ENCODE data around the gene RIBC2.
"Not testable (repeated sequence)": the region's sequence is repeated elsewhere in the genome, so short reads cannot be mapped to it uniquely, and the experiment has no call there.

Gene RIBC2

DNA sequence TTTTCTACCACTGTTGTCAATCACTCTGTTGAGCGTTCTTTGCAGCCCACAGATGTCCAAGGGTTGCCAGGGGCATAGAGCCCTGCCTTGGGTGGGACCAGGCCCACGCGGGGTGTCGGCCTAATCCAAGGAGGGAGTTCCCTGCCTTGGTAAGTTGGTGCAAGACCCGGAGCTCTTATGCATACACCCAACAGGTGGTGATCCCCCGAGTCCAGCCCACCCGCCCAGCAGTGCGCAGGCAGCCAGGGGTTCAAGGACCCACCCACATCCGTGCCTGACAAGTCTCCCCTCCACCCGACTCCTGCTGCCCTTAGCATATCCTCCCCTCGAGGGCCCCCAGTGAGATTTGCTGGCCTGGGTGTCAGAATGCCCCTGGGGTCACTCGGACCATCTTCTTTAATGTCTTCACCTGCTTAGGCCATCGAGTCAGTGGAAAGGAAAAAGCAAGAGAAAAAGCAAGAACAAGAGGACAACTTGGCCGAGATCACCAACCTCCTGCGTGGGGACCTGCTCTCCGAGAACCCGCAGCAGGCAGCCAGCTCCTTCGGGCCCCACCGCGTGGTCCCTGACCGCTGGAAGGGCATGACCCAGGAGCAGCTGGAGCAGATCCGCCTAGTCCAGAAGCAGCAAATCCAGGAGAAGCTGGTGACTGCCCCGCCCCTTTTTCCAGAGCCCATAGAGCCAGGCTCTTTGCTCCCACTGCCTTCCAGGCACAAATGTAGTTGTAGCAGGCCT, 12.2 kb downstream of the RIBC2 start:
- DNase-seq = no peak

DNA sequence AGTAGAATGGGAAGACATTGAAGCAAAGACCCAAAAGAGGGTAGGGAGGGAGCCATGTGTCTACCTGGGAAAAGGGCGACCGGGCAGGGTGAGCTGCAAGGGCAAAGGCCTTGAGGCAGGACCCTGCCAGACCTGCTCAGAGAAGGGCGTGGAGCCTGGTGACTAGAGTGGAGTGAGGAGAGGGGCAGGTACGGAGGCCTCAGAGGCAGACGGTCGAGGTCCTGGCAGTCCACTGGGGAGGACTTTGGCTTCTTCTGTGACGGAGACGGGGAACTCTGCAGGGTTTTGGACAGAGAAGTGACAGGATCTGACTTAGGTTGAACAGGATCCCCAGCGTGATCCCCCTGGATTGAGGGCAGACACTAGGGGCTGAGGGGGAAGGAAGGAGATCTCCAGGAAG, 12.9 kb downstream of the RIBC2 start:
- DNase-seq = no peak

DNA sequence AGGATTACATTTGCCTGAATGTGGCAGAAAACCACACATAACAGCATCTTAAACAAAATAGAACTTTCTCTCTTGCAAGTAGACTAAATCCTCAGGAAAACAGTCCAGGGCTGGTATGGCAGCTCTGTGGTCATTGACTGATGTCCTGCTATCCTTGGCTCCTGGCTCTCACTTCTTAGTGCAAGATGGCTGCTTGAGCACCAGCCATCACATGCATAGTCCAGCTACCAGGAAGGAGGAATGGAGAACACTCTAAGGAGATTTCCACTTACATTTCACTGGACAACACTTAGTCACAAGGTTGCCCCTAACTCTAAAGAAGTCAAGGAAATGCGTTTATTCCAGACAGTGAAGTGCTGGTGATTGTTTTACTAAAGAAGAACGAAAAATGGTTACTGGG, 13.6 kb downstream of the RIBC2 start:
- no peak for DNase-seq

DNA sequence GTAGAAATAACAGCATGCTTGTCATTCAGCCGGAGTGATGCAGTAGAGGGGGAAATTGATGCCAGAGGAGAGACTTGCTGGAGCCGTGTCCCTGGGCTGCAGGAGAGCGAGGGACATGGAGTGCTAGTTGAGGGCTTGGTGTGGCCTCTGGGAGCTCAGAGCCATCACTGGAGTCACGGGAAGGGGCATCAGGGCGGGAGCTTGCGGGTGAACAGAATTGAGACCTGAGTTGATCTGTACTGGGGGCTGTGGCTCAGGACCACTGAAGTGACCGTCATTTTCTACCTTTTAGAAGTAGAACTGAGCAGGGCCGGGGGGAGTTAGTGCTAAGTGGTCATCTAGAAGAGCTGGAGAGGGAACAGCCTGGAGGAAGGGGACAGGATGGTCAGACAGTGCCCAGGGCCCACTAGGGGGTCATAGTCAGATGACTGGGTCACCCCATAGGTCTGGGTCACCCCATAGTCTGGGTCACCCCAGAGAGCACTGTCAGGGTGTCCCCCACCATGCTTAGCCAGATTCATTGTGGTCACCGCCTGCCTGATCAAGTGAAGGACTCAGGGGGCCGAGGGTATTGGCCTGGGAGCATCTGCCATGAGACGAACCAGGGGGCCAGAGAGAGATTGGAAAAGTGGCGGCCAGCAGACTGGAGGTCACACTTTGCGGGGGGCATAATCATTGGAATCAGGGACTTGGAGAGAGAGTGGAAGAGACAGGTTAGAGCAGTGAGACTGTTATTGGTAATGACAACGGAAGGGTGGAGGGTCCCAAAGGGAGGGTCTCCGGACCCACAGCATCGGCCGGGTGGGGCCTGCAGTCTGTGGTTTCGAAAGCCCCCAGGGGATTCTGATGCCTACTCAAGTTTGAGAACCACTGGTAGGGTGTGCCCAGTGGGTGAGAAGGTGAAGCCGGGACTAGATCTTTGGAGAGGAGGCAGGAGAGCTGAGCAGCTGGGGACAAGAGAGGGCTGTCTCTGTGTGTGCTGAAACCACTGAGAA, 15.2 kb downstream of the RIBC2 start:
- DNase-seq = no peak

DNA sequence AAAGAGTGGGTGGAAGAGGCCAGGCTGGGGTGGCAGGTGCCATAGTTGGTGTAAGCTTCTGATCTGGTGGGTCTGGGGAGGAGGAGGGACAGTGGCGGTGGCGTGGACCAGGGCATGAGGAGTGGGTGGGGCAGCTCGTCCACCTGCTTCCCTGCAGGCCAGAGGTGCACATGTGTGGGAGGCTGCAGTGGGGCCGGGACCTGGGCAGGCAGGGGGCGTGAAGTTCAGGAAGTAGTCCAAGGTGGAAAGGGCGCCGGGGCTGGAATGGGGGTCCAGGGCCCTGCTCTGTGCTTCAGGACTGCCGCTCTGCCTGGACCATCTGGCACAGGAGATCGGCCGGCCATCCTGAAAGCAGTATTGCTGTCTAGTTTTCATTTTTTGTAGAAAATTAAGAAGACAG, 15.9 kb downstream of the RIBC2 start:
- DNase-seq = no peak

DNA sequence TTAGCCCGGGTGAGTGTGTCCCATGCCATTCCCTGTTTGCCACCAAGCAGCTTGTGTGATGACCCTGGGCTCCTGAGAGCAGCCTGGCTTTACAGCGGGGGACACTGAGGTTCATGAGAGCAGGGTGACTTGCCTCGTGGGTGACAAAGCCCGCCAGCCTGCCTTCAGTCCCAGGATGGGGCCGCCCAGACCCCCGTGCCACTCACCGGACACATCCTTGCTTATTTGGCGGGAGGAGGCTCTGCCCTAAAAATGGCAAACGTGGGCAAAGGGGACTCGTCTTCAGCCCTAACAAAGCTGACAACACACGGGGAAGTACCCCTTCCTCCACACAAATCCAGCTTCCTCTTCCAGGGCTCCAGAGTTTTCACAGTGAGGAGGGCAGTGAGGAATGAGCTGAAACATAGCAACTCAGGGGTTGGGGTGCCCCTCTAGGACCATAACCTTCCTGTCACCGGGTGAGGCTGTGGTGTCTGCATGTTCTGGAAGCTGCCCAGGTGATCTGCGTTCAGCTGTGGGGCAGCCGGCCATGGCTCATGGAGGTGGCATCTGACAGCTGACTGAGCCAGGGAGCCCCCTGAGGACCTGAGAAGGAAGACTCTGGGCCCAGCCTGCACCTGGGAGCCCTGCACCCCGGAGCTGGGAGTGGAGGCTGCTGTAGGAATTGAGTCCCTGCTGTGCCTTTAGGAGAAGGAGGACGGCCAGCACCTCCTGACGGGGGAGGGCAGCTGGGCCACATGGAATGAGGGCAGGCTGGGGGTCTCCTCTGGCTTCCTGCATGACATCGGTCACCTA, 16.7 kb downstream of the RIBC2 start:
- no peak for DNase-seq

DNA sequence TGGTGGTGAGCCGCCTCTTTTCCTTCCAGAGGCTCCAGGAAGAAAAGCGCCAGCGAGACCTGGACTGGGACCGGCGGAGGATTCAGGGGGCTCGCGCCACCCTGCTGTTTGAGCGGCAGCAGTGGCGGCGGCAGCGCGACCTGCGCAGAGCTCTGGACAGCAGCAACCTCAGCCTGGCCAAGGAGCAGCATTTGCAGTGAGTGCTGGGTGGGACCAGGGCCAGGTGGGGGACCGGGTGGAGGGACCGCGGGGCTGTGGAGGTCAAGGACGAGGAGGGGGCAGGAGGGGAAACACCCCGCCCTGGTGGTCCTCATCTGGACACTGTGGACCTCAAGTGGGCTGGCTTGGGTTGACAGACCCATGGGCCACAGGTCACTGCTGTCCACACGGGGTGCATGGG, 17.4 kb downstream of the RIBC2 start:
- no peak for DNase-seq

DNA sequence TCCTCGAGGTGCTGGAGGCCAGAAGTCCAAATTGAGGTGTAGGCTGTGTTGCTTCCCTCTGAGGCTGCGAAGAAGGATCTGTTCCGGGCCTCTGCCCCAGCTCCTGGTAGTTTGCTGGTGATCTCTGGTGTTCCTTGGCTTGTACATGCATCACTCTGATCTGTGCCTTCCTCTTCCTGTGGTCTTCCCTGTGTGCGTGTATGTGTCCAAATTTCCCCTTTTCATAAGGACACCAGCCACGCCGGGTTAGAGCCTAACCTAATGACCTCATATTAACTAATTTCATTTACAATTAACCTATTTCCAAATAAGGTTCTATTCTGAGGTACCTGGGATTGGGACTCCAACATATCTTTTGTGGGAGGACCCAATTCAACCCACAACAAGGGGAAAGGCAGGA, 21.5 kb downstream of the RIBC2 start:
- DNase-seq = no peak

DNA sequence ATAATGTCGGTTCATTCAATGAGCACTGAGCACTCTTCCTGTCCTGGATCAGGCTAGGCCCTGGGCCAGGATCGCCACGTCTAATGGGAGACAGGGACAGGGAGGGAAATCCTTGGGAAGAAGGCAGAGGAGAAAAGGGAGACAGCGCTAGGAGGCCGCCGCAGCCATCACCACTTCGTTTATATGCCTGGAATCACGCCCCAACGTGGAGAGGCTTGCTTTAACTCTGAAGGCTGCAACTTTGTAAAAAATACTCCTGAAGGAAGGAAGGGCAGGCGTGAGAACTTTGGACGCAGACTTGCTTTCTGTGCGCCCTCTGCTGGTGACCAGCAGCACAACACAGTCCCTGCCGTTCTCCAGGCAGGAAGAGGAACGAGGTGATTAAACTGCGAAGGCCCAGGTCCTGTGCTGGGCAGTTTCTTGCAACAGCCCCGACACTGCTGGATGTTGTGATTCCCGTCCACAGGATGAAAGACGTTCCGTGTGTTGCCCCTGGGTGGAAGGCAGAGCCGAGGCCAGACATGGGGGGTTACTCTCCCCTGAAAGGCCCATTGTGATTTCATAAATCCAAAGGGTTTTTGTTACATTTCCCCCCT, 22.1 kb downstream of the RIBC2 start:
- peak; percentile 86 for DNase-seq

DNA sequence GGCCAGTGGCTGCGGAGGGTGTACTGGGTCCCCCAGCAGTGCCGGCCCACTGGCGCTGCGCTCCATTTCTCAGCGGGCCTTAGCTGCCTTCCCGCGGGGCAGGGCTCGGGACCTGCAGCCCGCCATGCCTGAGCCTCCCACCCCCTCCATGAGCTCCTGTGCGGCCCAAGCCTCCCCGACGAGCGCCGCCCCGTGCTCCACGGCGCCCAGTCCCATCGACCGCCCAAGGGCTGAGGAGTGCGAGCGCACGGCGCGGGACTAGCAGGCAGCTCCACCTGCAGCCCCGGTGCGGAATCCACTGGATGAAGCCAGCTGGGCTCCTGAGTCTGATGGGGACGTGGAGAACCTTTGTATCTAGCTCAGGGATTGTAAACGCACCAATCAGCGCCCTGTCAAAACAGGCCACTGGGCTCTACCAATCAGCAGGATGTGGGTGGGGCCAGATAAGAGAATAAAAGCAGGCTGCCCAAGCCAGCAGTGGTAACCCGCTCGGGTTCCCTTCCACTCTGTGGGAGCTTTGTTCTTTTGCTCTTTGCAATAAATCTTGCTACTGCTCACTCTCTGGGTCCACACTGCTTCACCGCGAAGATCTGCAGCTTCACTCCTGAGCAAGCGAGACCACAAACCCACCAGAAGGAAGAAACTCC, 23.5 kb downstream of the RIBC2 start:
- not testable (repeated sequence) for DNase-seq

DNA sequence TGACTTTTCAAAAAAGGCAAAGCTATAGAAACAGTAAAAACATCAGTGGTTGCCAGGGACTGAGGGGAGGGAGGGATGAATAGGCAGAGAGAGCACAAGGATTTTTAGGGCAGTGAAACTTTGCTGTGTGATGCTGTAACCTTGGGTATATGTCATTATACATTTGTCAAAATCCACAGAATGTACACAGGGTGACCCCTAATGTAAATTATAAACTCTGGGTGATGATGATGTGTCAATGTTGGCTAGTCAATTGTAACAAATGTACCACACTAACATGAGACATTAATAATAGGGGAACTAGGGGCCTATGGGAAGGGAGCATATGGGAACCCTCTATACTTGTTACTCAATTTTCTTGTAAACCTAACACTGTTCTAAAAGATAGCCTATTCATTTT, 24.8 kb downstream of the RIBC2 start:
- no peak for DNase-seq

DNA sequence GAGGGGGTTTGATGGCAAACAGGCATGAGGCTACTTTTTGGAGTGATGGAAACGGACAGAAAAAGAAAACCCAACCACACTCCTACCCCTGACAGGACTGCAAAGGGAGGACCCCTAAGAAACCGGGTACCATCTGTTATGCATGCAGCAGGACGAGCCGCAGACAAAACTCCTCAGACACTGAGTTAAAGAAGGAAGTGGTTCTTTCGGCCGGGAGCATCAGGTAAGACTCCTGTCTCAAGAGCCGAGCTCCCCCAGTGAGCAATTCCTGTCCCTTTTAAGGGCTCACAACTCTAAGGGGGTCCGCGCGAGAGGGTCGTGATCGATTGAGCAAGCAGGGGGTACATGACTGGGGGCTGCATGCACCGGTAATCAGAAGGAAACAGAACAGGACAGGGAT, 27.2 kb downstream of the RIBC2 start:
- not testable (repeated sequence) for DNase-seq

DNA sequence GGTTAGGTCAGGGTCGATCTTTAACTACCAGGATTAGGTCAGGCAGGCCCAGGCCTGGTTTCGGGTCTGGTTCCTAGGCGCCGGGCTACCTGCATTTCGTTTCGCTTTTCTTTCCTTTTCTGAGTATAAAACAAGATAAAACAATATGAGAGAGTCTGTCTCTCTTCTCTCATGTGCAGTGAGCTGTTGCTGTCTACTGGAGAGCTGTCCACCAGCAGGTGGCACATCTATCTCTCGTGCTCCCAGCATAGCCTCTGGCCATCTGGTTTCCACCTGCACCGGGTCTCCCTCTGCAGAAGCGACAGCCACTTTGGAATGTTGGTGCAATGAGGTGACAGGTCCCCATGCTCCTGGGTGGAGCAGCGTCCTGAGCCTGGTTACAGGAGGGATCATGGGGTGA, 27.6 kb downstream of the RIBC2 start:
- peak; percentile 47 for DNase-seq

DNA sequence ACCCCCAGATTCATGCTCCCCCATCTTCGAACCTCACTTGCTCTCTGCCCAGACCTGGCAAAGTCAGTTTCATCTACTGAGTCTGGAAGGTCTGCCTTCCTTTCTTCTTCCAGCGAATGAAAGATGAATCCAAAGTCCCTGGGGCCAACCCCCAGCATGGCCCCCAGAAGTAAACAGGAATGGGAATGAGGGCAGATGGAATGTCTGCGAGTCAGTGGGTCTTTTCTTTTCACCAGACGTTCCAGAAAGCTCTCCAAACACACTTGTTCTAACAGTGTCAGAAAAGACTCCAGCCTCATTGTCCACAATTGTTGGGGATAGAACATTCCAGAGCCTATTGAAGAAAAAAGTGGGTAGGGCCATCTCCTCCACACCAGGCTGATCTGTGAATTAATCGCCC, 28.6 kb downstream of the RIBC2 start:
- no peak for DNase-seq

DNA sequence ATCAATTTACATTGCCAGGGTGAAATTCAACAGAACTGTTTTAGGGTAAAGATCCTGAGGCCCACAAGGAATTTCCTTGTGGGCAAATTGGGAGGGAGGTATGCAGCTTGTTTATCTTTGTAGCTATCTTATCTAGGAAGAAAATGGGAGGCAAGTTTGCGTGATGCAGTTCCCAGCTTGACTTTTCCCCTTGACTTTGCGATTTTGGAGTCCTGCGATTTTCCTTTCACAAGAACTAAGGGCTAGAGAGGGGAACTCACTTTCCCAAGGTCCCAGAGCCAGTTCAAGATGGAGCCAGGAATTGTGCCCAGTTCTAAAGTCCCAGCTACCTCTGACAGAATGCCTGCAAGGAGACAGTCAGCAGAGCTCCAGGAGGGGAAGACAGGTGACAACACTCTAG, 30.7 kb downstream of the RIBC2 start:
- DNase-seq = no peak

DNA sequence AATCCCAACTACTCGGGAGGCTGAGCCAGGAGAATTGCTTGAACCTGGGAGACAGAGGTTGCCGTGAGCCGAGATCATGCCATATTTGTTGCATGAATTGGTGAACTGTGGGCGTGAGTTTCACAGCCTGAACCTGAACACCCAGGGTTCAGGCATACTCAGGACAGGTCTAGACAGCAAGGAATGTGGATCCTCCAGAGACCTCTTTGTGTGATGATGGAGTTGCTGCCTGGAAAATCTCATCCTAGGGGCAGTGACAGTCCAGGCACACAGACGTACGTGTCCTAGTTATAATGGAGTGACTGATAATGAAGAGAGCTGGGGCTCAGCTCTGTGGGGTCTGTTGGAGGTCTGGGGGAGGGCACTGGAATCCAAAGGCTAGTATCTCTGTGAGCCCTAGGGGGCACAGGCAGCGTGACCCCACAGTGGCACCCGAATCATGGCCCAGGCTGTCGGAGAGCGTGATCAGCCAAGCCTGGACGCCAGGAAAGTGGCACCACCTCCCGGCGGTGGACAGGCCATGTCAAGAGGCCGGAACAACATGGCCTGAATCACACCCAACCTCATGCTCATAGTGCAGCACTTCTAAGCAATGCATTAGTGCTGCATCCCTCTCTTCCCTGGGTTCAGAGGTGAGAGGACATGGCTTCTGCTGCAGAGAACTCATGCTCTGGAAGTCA, 31.7 kb downstream of the RIBC2 start:
- DNase-seq = no peak

DNA sequence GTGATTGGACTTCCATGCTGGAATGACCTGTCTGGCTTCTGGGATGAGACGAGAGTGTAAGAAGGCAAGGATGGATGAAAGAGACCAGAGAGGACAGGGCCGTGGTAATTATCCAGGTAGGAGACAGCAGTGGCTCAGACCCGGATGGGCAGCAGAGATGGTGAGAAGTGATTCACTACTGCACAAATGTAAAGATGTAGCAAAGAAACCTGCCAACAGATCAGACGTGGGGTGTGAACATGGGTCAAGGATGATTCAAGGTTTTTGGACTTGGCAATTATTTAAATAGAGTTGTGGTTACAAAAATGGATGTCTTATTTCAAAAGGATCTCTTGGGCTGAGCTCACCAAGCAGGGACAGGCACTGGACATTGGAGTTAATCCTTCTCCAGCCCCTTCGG, 32.7 kb downstream of the RIBC2 start:
- no peak for DNase-seq

DNA sequence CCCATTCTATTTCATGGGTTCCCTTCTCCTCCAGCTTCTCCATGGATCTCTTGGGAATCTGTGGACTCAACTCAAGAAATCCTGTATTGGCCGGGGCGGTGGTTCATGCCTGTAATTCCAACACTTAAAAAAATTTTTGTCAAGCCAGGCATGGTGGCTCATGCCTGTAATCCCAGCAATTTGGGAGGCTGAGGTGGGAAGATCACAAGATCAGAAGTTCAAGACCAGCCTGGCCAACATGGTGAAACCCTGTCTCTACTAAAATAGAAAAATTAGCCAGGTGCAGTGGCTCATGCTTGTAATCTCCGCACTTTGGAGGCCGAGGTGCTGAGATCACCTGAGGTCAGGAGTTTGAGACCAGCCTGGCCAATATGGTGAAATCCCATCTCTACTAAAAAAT, 34.1 kb downstream of the RIBC2 start:
- DNase-seq = not testable (repeated sequence)

DNA sequence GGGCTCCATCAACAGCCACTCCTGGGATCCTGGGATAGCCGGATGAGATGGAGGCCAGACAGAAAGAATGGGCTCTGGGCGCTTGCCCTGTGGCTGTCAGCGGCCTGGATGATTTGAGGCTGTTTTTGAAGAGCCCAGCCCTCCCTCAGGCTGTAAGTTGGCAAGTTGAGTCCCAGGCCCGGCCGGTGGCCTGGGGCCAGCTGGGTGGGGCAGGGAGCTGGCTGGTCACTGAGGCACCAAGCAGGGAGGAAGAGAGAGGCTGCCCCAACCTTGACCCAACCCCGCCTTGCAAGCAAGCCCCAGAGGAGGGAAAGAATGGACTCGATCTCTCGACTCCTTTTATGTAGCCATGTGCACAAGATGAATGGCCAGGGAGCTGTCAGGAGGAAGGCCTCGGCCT, 34.9 kb downstream of the RIBC2 start:
- DNase-seq = no peak

DNA sequence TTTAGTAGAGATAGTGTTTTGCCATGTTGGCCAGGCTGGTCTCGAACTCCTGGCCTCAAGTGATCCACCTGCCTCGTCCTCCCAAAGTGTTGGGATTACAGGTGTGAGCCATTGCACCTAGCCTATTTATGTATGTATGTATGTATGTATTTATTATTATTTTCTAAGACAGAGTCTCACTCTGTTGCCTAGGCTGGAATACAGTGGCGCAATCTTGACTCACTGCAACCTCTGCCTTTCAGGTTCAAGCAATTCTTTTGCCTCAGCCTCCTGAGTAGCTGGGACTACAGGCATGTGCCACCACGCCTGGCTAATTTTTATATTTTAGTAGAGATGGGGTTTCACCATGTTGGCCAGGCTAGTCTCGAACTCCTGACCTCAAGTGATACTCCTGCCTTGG, 35.9 kb downstream of the RIBC2 start:
- DNase-seq = not testable (repeated sequence)

DNA sequence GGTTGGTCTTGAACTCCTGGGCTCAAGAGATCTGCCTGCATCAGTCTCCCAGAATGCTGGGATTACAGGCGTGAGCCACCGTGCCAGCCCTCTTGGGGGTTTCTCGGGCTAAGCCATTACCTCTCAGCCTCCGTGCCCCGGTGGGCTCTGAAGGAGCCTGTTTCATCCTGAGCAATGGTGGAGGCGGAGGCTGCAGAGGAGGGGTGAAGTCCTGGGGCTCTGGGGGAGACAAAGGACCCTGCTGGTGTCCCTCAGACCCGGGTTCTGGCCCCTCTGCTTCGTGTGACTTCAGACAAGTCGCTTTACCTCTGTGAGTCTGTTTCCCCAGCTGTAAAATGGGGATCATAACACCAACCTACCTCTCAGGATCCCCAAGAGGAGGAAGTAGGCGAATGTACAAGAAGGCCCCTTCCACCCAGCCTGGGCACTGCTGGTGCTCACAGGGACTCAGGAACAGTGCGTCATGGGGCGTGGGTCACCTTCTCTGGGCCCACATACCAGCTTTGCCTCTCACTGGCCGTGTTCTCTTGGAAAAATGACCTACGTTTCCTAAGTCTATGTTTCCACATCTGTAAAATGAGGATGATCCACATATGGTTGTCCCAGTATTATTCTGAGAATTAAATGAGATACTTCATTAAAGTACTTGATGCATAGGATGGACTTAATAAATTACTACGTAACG, 36.8 kb downstream of the RIBC2 start:
- no peak for DNase-seq

All from CD4-positive, alpha-beta T cell treated with Interleukin-17A for 1 hour (primary cell).